ENCODE data around the gene NEK7. TPM values are rescaled to one million over a fixed set of nuclear protein-coding genes. Genes with fewer than 3 reads are reported as not detected.

The NEK7 gene
- total and polyA plus RNA-seq, 9 of the 15 experiments (the other 6 are each of a cell fraction or from before 2014, with no cell fraction given) = 8.5 to 37.3 (median 27.7) TPM

DNA sequence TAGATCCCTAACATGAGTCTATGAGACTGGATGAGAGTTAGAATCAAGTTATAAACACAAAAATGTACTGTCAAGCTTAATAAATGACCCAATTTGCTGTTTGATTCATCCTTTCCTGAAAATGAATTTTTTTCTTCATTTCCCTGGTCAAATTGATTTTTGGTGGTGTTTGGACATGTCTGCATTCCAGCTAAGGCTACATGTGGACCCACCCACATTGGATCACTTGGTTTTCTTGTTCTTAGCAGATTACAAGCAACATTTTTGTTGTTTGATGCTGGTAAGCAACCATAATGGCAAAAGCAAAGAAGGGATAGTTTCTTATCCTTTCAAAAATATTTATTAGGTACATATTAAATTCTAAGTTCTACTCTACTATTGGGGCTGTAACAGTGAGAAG lies 181.1 kb downstream of the NEK7 start (continued):
- TF ChIP-seq L3MBTL2 (IDR thresholded peaks at IDR 0.05) = no peak
- TF ChIP-seq PTRF (tag; IDR thresholded peaks at IDR 0.05) = no peak
- TF ChIP-seq, protein P1, sequence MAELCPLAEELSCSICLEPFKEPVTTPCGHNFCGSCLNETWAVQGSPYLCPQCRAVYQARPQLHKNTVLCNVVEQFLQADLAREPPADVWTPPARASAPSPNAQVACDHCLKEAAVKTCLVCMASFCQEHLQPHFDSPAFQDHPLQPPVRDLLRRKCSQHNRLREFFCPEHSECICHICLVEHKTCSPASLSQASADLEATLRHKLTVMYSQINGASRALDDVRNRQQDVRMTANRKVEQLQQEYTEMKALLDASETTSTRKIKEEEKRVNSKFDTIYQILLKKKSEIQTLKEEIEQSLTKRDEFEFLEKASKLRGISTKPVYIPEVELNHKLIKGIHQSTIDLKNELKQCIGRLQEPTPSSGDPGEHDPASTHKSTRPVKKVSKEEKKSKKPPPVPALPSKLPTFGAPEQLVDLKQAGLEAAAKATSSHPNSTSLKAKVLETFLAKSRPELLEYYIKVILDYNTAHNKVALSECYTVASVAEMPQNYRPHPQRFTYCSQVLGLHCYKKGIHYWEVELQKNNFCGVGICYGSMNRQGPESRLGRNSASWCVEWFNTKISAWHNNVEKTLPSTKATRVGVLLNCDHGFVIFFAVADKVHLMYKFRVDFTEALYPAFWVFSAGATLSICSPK (IDR thresholded peaks at IDR 0.05; ENCODE audit: borderline replicate concordance) = no peak

DNA sequence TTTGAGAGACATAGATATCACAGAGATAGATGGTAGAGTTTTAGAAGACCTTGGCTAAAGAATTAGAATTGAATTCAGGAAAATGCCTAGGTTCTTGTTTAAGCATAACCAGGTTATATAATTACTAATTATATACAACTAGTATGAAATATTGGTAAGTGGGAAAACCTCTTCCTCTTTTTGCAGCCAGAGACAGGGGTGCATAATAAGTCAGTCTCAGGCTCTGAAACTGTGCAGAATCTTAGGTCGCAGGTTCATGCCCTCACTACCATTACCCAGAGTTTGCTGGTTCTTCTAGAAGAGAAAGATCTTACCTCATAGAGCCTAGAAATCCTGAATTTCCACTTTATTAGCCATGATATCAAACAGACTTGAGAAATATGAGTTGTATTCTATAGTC lies 183.3 kb downstream of the NEK7 start:
- ChIA-PET CTCF (ENCODE audit: low intra/inter-chr PET ratio) (no interaction called here), POLR2A (no interaction called here)
- Histone ChIP-seq H4K20me1 (replicated peaks; ENCODE audit: control insufficient read depth, insufficient read depth, low read length) (no peaks in the 10 kb centered on the region), H2AFZ (ENCODE audit: low read depth, low read length) (no peak overlapping the region), H3K4me3 (no peak overlapping the region), H3K4me1 (replicated peaks in 1 of 2; ENCODE audit: control insufficient read depth in 2 of 2, insufficient read depth in 2 of 2, low read length in 2 of 2) (no peaks in the 10 kb centered on the region), H3K27ac (ENCODE audit: extremely low read depth, low read depth, low read length) (no peak overlapping the region), H3K27me3 (ENCODE audit: control insufficient read depth in 2 of 2, insufficient read depth in 2 of 2, low read length in 2 of 2) (no peaks in the 10 kb centered on the region; a peak in 1 of 5 replicates), H3K9me1 (ENCODE audit: control insufficient read depth, insufficient read depth, low read length) (no peaks in the 10 kb centered on the region), H3K79me2 (ENCODE audit: control insufficient read depth, insufficient read depth, low read length) (no peaks in the 10 kb centered on the region), H3K9me3 (replicated peaks; ENCODE audit: control insufficient read depth, insufficient read depth, low read depth, low read length) (no peaks in the 10 kb centered on the region), H3K36me3 (ENCODE audit: control insufficient read depth, insufficient read depth, low read length) (no peaks in the 10 kb centered on the region), H3K9ac (ENCODE audit: insufficient read depth in 1 of 2, low read depth in 2 of 2, low read length in 2 of 2) (no peak overlapping the region), H3K4me2 (ENCODE audit: insufficient read depth, low read length) (no peak overlapping the region)
- ATAC-seq (no peak), FAIRE-seq (no peak), DNase-seq (ENCODE audit: extremely low read depth in 1 of 4, low spot score in 3 of 4) (no peak)
- 0% methylated on average over 1 of the region's 1 CpG for WGBS (ENCODE audit: insufficient coverage, low coverage, missing lambda C conversion rate)
- TF ChIP-seq HCFC1 (IDR thresholded peaks at IDR 0.05; ENCODE audit: low read depth, low read length) (no peak), SPI1 (IDR thresholded peaks at IDR 0.05; ENCODE audit: borderline replicate concordance, low read depth, low read length) (peak; percentile 38; the same call in 1 of the 2 replicates)
- no TSS peak for BruUV-seq (replicated peaks)
- intact Hi-C loops (cut with micrococcal nuclease) (no loop called here), in situ Hi-C loops (cut with MboI) (no loop called here)
